SK-N-SH (cell line): ENCODE results near the gene AKR1C2. TPM values are rescaled to one million over a fixed set of nuclear protein-coding genes. Genes with fewer than 3 reads are reported as not detected.
"Not testable (repeated sequence)": the region's sequence is repeated elsewhere in the genome, so short reads cannot be mapped to it uniquely, and the experiment has no call there.

Source experiments
- CTCF ChIA-PET: fragments of 300-600, 350-600 bp; formaldehyde crosslinking; extraction: SDS; loops from one replicate; lab custom pipeline; 2021; lab: Yijun Ruan, JAX
- POLR2A ChIA-PET: fragments of 350-600 bp; sonication (Branson Sonifier 250); formaldehyde crosslinking; extraction: SDS; loops from one replicate; lab custom pipeline; 2020; ENCODE audit warnings: antibody characterized with exemption, inconsistent platforms; lab: Yijun Ruan, JAX
- DNase-seq: peaks from one replicate; pipeline ENCODE4 v3.0.0; 2012
- H2AFZ ChIP-seq: fragments of 200-600 bp; sonication (generic); 2 replicates; pipeline ENCODE4 v1.8.1; 2016; ENCODE audit warnings: antibody characterized with exemption, mild to moderate bottlenecking, low read depth
- H3F3A ChIP-seq: fragments of 200-600 bp; sonication (generic); replicated peaks from 2 replicates; pipeline ENCODE3; 2016; ENCODE audit warnings: antibody characterized with exemption, mild to moderate bottlenecking; ENCODE audit not compliant: insufficient read depth
- H3K27ac ChIP-seq, 2 experiments: fragments of 200-500 bp in 1 of 2; fragments of 200-600 bp in 1 of 2; sonication (Bioruptor generic) in 1 of 2; sonication (generic), shearing (Covaris generic) in 1 of 2; 2 replicates each; pipeline versions ENCODE4 v1.5.1 to v1.6.1; 2014 to 2016; ENCODE audit warnings: low read depth in 2 of 2, inconsistent platforms in 1 of 2, low read length in 1 of 2, mild to moderate bottlenecking in 1 of 2, mixed read lengths in 1 of 2
- H3K27me3 ChIP-seq: fragments of 200-600 bp; sonication (generic), shearing (Covaris generic); 2 replicates; pipeline ENCODE4 v1.6.1; 2016; ENCODE audit warnings: mixed run types; ENCODE audit not compliant: insufficient read depth
- H3K36me3 ChIP-seq, 2 experiments: fragments of 200-500 bp in 1 of 2; fragments of 200-600 bp in 1 of 2; sonication (Bioruptor generic) in 1 of 2; sonication (generic) in 1 of 2; replicated peaks in 1 of 2; 2 replicates each; pipeline versions ENCODE3 to v1.5.1; 2014 to 2016; ENCODE audit warnings: low read length in 1 of 2, mild to moderate bottlenecking in 1 of 2; ENCODE audit not compliant: insufficient read depth in 2 of 2, control insufficient read depth in 1 of 2
- H3K4me1 ChIP-seq, 2 experiments: fragments of 200-500 bp in 1 of 2; fragments of 200-600 bp in 1 of 2; sonication (Bioruptor generic) in 1 of 2; sonication (generic), shearing (Covaris generic) in 1 of 2; 2 replicates each; pipeline versions ENCODE4 v1.5.1 to v1.6.1; 2014 to 2016; ENCODE audit warnings: low read depth in 1 of 2, low read length in 1 of 2, mixed run types in 1 of 2; ENCODE audit not compliant: insufficient read depth in 2 of 2, control insufficient read depth in 1 of 2
- H3K4me2 ChIP-seq: fragments of 200-600 bp; sonication (generic), shearing (Covaris generic); 2 replicates; pipeline ENCODE4 v1.6.1; 2017; ENCODE audit warnings: mixed run types
- H3K4me3 ChIP-seq, 2 experiments: fragments of 200-500 bp in 1 of 2; fragments of 200-600 bp in 1 of 2; sonication (Bioruptor generic) in 1 of 2; sonication (generic), shearing (Covaris generic) in 1 of 2; 2 replicates each; pipeline versions ENCODE4 v1.5.1 to v1.8.1; 2014 to 2016; ENCODE audit warnings: low read depth in 2 of 2, inconsistent platforms in 1 of 2, low read length in 1 of 2, mild to moderate bottlenecking in 1 of 2, mixed read lengths in 1 of 2, moderate library complexity in 1 of 2
- H3K79me2 ChIP-seq: fragments of 200-600 bp; sonication (generic); 2 replicates; pipeline ENCODE4 v1.8.1; 2017; ENCODE audit warnings: mild to moderate bottlenecking; ENCODE audit not compliant: insufficient read depth
- H3K9ac ChIP-seq: fragments of 200-600 bp; sonication (generic); 2 replicates; pipeline ENCODE4 v1.6.1; 2017; ENCODE audit warnings: mixed run types
- H3K9me2 ChIP-seq: fragments of 200-600 bp; sonication (generic); 2 replicates; pipeline ENCODE4 v1.6.1; 2017; ENCODE audit warnings: mixed run types
- H3K9me3 ChIP-seq: fragments of 200-600 bp; sonication (generic); 2 replicates; pipeline ENCODE4 v1.6.1; 2017; ENCODE audit warnings: mixed run types, mild to moderate bottlenecking, moderate library complexity
- H4K20me1 ChIP-seq: fragments of 200-600 bp; sonication (generic); 2 replicates; pipeline ENCODE4 v1.6.1; 2017; ENCODE audit warnings: mild to moderate bottlenecking, mixed run types; ENCODE audit not compliant: insufficient read depth
- CTCF ChIP-seq: fragments of 200-600 bp; sonication (generic); IDR thresholded peaks from 2 replicates; pipeline ENCODE4 v1.6.1; 2017; ENCODE audit warnings: antibody characterized with exemption, mild to moderate bottlenecking, moderate library complexity
- FOXJ3 ChIP-seq: sonication (generic); formaldehyde crosslinking; IDR thresholded peaks from 2 replicates; pipeline ENCODE4 v1.5.1; 2020; ENCODE audit warnings: mild to moderate bottlenecking, missing genetic modification reagents
- SMC3 ChIP-seq: IDR thresholded peaks from 2 replicates; pipeline ENCODE4 v1.6.1; 2012; ENCODE audit warnings: low read depth, low read length, improper control_type of control experiment
- TCF12 ChIP-seq: IDR thresholded peaks from 2 replicates; pipeline ENCODE4 v1.4.0; 2012
- YY1 ChIP-seq: IDR thresholded peaks from 2 replicates; pipeline ENCODE4 v1.4.0; 2012; ENCODE audit warnings: low read depth, mild to moderate bottlenecking
- WGBS: methylation state at CpG from one replicate; pipeline ENCODE4 v1.1.6; 2017; ENCODE audit warnings: low lambda C conversion rate; 5-methylcytosine and 5-hydroxymethylcytosine counted together
- polyA plus RNA-seq, 3 experiments: library from polyadenylated mRNA; depleted of rRNA; stranded (reverse); fragments of >200 nt; gene quantifications; 2 replicates each; pipeline ENCODE4 v1.2.3, GENCODE V29; 2012

Gene AKR1C2
- polyA plus RNA-seq, 1 of the 3 experiments (the other 2 are of a cell fraction), result not detected

GRCh38 chr10:4942931-4943330 lies 60.7 kb downstream of the AKR1C2 start:
- H3K4me1 ChIP-seq, H3K27me3 ChIP-seq, H3K9ac ChIP-seq, POLR2A ChIA-PET, H3K36me3 ChIP-seq, H3K79me2 ChIP-seq, H2AFZ ChIP-seq, H3K9me3 ChIP-seq, CTCF ChIA-PET, H3K27ac ChIP-seq, H3K9me2 ChIP-seq, H4K20me1 ChIP-seq, DNase-seq, H3K4me2 ChIP-seq, H3K4me3 ChIP-seq, H3F3A ChIP-seq: not testable (repeated sequence)
- WGBS, result 35% methylated on average over 2 of the region's 2 CpGs
- TF ChIP-seq CTCF, result peak; percentile 28; the same call in 1 of the 2 replicates

GRCh38 chr10:4941540-4942330 lies 61.9 kb downstream of the AKR1C2 start:
- Histone ChIP-seq H3K4me1 (peaks cover 0 to 8% of the 10 kb centered on the region in 2 experiments; a peak in 1 of 4 replicates), H3K27ac (no peak overlapping the region), H3F3A (no peaks in the 10 kb centered on the region), H3K4me3 (no peak overlapping the region), H3K79me2 (no peaks in the 10 kb centered on the region), H3K9me2 (no peaks in the 10 kb centered on the region), H3K27me3 (no peaks in the 10 kb centered on the region), H4K20me1 (no peaks in the 10 kb centered on the region), H3K36me3 (no peaks in the 10 kb centered on the region), H3K4me2 (no peak overlapping the region), H3K9me3 (no peaks in the 10 kb centered on the region), H3K9ac (no peak overlapping the region), H2AFZ (no peak overlapping the region)
- ChIA-PET POLR2A (no interaction called here), CTCF (no interaction called here)
- no peak for DNase-seq
- WGBS, result 94% methylated on average over 3 of the region's 5 CpGs
- no peak for TF ChIP-seq TCF12
- no peak for TF ChIP-seq YY1
- TF ChIP-seq FOXJ3 (CRISPR knock-in tag), result no peak
- TF ChIP-seq SMC3, result no peak

GRCh38 chr10:4940909-4941308 lies 62.7 kb downstream of the AKR1C2 start:
- no CpG with 5 or more reads among the region's 2 CpGs for WGBS
- H4K20me1 ChIP-seq, H3K9me2 ChIP-seq, H3K79me2 ChIP-seq, H3K36me3 ChIP-seq, H3K4me1 ChIP-seq, H2AFZ ChIP-seq, H3K4me3 ChIP-seq, DNase-seq, H3K27ac ChIP-seq, H3F3A ChIP-seq, CTCF ChIA-PET, H3K9me3 ChIP-seq, POLR2A ChIA-PET, H3K27me3 ChIP-seq, H3K4me2 ChIP-seq, H3K9ac ChIP-seq: not testable (repeated sequence)

- H3K4me1 ChIP-seq, H3K27me3 ChIP-seq, DNase-seq, H3K79me2 ChIP-seq, H3K4me3 ChIP-seq, H3K4me2 ChIP-seq, H4K20me1 ChIP-seq, H3F3A ChIP-seq, H3K9me3 ChIP-seq, H3K36me3 ChIP-seq, H3K9me2 ChIP-seq, CTCF ChIA-PET, H3K9ac ChIP-seq, H3K27ac ChIP-seq, POLR2A ChIA-PET, H2AFZ ChIP-seq: not testable (repeated sequence)
- 51% methylated on average over 6 of the region's 6 CpGs for WGBS
These were observed 63.6 kb downstream of the AKR1C2 start for GRCh38 chr10:4940073-4940428.
